Measurements from ENCODE around the gene FMN1.

The FMN1 gene

DNA sequence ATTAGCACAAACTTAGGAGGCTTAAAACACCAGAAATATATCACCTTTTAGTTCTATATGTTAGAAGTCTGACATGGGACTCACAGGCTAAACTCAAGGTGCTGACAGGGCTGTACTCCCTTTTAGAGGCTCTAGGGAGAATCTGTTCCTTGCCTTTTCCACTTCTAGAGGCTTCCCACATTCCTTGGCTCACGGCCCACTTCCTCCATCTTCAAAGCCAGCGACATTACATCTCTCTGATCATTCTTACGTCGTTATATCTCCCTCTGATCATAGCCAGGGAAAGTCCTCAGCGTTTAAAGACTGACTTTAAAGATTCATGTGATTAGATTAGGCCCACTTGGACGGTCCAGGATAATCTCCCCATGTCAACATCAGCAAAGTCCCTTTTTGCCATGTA, 310.4 kb downstream of the FMN1 start:
- Histone ChIP-seq H3K36me3 (replicated peaks) (peaks cover 7% of the 10 kb centered on the region), H3K27ac (no peak overlapping the region), H3K27me3 (replicated peaks) (no peaks in the 10 kb centered on the region), H3K4me3 (ENCODE audit: low read depth, low read length) (no peak overlapping the region)
- no peak for DNase-seq
- in situ Hi-C loops (cut with HindIII; ENCODE audit: low pct_ligation_motif_present, low sequenced_read_pairs) = no loop called here
- TF ChIP-seq, protein P1, sequence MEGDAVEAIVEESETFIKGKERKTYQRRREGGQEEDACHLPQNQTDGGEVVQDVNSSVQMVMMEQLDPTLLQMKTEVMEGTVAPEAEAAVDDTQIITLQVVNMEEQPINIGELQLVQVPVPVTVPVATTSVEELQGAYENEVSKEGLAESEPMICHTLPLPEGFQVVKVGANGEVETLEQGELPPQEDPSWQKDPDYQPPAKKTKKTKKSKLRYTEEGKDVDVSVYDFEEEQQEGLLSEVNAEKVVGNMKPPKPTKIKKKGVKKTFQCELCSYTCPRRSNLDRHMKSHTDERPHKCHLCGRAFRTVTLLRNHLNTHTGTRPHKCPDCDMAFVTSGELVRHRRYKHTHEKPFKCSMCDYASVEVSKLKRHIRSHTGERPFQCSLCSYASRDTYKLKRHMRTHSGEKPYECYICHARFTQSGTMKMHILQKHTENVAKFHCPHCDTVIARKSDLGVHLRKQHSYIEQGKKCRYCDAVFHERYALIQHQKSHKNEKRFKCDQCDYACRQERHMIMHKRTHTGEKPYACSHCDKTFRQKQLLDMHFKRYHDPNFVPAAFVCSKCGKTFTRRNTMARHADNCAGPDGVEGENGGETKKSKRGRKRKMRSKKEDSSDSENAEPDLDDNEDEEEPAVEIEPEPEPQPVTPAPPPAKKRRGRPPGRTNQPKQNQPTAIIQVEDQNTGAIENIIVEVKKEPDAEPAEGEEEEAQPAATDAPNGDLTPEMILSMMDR (IDR thresholded peaks at IDR 0.05; ENCODE audit: low read depth, low read length, missing control alignments) = no peak

DNA sequence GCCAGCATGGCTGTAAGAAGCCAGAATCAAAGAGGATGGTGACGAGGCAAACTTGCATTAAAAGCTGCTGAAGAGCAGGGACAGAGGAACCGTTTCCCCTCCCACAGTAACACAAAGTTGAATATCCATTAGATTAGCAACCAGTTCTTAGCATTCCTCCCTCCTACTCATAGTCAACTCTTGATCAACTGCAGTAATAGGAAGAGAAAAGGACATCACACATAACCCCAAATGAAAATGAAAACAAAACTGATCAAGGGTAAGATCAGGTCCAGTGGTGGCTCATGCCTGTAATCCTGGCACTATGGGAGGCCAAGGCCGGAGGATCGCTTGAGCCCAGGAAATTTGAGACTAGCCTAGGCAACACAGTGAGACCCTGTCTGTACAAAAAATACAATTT, 311.6 kb downstream of the FMN1 start:
- Histone ChIP-seq H3K27ac (no peak overlapping the region), H3K4me3 (ENCODE audit: low read depth, low read length) (no peak overlapping the region), H3K27me3 (replicated peaks) (no peaks in the 10 kb centered on the region), H3K36me3 (replicated peaks) (peaks cover 7% of the 10 kb centered on the region)
- TF ChIP-seq, protein P1 (IDR thresholded peaks at IDR 0.05; ENCODE audit: low read depth, low read length, missing control alignments) = no peak
- in situ Hi-C loops (cut with HindIII; ENCODE audit: low pct_ligation_motif_present, low sequenced_read_pairs) = no loop called here
- no peak for DNase-seq

DNA sequence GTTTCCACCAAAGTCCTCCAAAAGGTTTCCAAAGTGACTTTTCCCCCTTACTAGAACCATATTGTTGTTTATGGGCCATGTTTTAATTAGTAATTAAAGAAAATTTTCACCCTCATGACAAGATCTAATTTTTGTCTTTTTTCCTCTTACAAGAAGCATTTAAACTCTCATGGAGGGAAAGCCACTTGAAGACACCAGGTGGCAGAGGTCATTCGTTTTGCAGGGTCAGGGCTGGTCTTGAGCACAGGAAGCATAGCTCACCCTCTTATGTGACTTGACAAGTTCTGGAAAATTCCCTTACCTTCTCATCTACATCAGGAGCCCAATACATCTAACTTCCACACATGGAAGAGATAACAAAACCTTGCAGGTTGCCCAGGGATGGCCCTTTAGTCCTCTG, 313.0 kb downstream of the FMN1 start:
- DNase-seq = no peak
- H3K27me3 ChIP-seq (replicated peaks) = no peaks in the 10 kb centered on the region
- TF ChIP-seq, protein P1 (IDR thresholded peaks at IDR 0.05; ENCODE audit: low read depth, low read length, missing control alignments) = no peak
- in situ Hi-C loops (cut with HindIII; ENCODE audit: low pct_ligation_motif_present, low sequenced_read_pairs) = no loop called here
- no peak overlapping the region for H3K27ac ChIP-seq
- no peak overlapping the region for H3K4me3 ChIP-seq (ENCODE audit: low read depth, low read length)
- peaks cover 7% of the 10 kb centered on the region for H3K36me3 ChIP-seq (replicated peaks)

DNA sequence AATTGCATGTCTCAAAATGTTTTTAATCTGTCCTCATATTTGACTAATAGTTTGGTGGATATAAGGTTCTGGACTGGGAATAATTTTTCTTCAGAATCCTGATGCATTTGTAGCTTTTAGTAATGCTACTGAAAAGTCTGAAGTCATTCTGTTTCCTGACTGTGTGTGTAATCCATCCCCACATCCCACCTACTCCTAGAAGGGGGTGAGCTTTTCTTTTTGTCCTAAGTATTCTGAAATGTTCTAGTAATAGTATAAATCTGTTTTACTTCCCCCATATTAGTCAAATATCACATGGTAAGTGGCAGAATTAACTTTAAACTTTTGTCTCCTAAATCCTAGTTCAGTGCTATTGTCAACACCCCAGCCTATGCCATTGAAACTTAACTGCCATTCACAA, 313.9 kb downstream of the FMN1 start:
- H3K4me3 ChIP-seq (ENCODE audit: low read depth, low read length) = no peak overlapping the region
- no peak for DNase-seq
- in situ Hi-C loops (cut with HindIII; ENCODE audit: low pct_ligation_motif_present, low sequenced_read_pairs) = no loop called here
- peaks cover 3% of the 10 kb centered on the region for H3K36me3 ChIP-seq (replicated peaks)
- TF ChIP-seq, protein P1 (IDR thresholded peaks at IDR 0.05; ENCODE audit: low read depth, low read length, missing control alignments) = no peak
- no peak overlapping the region for H3K27ac ChIP-seq
- no peaks in the 10 kb centered on the region for H3K27me3 ChIP-seq (replicated peaks)

- H3K36me3 ChIP-seq (replicated peaks) = peaks cover 3% of the 10 kb centered on the region
- H3K27me3 ChIP-seq (replicated peaks) = no peaks in the 10 kb centered on the region
- no peak overlapping the region for H3K4me3 ChIP-seq (ENCODE audit: low read depth, low read length)
- TF ChIP-seq, protein P1 (IDR thresholded peaks at IDR 0.05; ENCODE audit: low read depth, low read length, missing control alignments) = no peak
- in situ Hi-C loops (cut with HindIII; ENCODE audit: low pct_ligation_motif_present, low sequenced_read_pairs) = no loop called here
- no peak for DNase-seq
- no peak overlapping the region for H3K27ac ChIP-seq
These were observed 314.5 kb downstream of the FMN1 start for GRCh38 chr15:32879980-32880379.

Measured in brain microvascular endothelial cell (primary cell).